Mucosa of gallbladder (tissue), 1 donor: ENCODE results near the gene NAA38. TPM values are rescaled to one million over a fixed set of nuclear protein-coding genes. Genes with fewer than 3 reads are reported as not detected.
"Not testable (repeated sequence)": the region's sequence is repeated elsewhere in the genome, so short reads cannot be mapped to it uniquely, and the experiment has no call there.

ENCODE experiments used
- DNase-seq: peaks from one replicate; pipeline ENCODE4 v3.0.0-alpha.2; 2020; ENCODE audit warnings: low spot score
- total RNA-seq: library from RNA; stranded (reverse); gene quantifications from one replicate; pipeline ENCODE4 v1.2.1, GENCODE V29; 2021
- donor health status: DM: no; HTN: no; CAD: no.

The NAA38 gene
- total RNA-seq, 1 donor from 2014 or later: 79.0 TPM

DNA sequence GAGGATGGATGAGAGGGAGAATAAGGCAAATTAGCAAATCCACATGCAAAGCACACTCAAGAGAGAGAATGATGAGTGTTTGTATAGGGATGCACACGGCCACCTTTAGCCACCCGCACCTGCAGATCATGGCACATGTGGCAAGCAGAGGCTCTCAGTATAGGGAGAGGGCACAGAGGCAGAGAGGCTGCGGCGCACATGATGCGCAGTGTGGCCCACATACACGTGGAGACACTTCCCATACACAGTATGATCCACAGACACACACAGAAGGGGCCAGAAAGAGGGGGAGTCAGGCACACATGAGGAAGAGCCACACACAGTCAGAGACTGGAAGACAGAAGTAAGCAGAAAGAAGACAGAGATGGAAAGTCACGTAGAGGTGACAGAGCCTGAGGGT, 24.7 kb upstream of the NAA38 start:
- DNase-seq: no peak

DNA sequence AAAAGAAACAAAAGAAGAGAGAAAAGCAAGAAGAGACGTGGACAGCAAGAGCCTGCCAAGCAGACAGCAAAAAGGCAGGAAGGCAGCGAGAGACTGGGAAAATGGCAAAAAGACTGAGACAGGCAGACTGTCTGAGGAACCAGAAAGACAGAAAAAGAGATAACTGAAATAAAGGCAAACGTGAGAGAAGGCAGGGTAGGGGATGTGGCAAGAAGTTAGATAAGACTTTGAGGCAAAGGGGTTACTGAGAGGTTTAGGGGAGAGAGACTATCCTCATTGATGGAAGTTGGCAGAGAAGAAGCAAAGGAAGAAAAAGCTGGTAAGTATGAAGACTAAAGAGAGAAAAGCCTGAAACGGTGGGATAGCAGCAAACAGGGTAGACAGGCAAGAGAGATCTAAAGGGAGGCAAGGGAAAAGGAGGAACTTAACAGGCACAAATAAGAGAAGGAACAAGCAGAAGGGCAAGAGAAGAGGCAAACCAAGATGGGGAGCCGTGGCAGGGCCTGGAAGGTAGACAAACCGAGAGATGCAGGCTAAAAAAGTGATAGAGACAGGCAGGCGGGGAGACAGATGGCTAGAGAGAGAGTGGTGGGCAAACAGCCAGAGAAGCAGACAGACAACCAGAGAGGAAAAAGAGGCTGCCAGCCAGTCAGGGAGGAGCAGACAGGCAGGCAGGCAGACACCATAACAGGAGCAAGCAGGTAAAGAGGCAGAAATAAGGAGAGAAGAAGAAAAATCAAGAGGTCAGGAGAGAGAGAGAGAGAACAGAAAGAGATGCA, 24.1 kb upstream of the NAA38 start:
- no peak for DNase-seq

GRCh38 chr17:7880076-7880868, 22.9 kb upstream of the NAA38 start:
- DNase-seq: no peak

GRCh38 chr17:7878234-7878633, 20.9 kb upstream of the NAA38 start:
- no peak for DNase-seq

GRCh38 chr17:7875804-7876370, 18.5 kb upstream of the NAA38 start:
- no peak for DNase-seq

DNA sequence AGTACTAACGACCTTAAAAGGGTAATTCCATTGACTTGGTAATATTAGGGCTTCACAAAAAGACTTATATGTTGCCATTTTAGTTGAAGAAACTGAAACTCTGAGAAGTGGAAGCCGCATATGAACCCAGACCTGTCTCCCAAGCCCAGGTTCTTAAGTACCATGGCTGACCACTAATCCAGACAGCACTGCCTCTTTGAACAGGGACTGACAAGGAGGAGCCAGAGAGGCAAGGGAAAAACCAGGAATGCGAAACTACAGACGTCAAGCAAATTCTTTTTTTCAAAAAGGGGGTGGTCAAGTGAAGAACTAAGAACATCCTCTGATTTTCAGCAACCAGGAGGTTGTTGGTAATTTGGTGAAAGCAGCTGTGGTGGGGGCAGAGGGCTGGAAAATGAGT, 15.7 kb upstream of the NAA38 start:
- DNase-seq: no peak

- DNase-seq: no peak
These were observed 10.5 kb upstream of the NAA38 start for GRCh38 chr17:7867881-7868329.

DNA sequence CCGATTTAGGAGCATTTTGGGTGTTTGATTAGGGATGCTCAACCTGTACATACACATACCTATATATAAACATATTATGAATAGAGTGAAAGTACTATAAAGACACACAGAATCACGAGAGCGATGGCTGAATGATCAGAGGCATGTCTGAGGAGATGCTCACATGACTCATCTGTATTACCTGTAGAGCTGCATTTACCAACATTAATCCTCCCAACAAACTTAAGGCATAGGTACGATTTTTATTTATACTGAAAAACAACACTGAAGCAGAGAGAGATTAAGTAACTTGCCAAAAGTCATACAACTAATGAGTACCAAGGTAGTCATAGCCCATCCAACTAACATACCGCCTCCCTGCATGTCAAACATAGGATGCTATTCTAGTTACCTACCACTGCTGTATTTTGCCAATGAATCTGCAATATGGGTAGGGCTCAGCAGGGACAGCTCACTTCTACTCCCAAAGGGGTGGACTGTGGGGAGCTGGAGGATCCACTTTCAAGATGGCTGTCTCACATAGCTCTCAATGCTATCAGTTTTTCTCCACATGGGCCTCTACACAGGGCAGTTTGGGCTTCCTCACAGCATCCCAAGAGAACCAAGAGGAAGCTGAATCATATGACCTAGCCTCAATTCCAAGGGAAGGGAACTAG, 7.8 kb upstream of the NAA38 start:
- no peak for DNase-seq

DNA sequence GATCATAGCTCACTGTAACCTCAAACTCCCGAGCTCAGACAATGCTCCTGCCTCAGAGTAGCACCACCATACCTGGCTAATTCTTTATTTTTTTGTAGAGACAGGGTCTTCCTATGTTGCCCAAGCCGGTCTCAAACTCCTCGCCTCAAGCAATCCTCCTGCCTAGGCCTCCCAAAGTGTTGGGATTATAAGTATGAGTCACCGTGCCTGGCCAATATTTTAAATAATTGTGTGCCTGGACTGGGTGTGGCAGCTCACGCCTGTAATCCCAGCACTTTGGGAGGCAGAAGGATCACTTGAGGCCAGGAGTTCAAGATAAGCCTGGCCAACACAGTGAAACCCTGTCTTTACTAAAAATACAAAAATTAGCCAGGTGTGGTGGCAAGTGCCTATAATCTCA, 7.0 kb upstream of the NAA38 start:
- DNase-seq: not testable (repeated sequence)

- DNase-seq: no peak
These were observed 5.5 kb upstream of the NAA38 start for GRCh38 chr17:7862692-7863437.

DNA sequence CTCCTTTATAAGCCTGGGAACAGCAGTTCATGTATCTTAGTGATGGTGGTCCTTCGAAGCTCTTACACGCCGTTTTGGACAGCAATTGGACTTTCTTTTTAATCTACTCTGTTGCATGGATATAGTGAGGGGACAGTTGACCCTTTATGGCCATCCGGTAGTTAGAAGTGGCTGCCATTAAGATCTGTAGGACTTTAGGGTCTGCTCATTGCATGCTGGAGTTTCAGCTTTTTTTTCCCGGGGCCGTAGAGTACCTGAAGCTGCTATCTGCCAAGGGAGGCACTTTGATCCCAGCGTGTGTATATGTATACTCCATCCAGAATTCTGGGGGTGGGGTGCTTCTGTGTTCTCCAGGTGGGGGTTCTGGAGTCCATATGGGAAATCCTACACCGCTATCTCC, 1.7 kb upstream of the NAA38 start:
- no peak for DNase-seq

- no peak for DNase-seq
These were observed 1.1 kb upstream of the NAA38 start for GRCh38 chr17:7858522-7858810.

DNA sequence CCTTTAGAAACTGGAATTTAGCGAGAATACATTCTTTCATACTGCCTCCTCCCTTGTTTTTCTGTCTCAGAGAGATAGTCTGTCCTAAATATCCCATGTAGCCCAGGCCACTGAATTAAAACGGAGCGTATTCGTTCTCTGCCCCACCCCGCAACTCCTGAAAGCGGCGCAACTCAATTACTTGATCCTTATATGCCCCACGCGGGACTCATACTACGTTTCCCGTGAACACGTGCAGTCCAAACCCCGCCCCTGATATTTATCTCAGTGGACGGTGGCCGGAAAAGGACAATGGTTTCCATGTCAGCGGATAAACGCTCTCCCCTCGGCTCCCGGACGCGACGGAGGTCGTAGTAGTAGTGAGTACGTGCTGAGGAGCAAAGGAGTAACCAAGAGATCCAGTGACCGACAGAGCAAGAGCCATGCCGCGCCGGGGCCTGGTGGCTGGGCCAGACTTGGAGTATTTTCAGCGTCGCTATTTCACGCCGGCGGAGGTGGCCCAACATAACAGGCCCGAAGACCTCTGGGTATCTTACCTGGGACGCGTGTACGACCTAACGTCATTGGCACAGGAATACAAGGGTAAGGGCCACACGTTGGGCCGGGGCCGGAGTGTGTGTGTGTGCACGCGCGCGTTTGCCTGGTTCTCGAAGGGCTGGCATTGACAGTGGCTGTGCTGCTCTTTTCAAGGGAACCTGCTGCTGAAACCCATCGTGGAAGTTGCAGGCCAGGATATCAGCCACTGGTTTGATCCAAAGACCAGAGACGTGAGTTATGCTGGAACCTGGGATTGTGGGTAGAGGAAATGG, 558 bp upstream of the NAA38 start, which contains the start of gene CYB5D1:
Gene CYB5D1 (plus strand): TSS at position 291 of the 809 bp plus-strand sequence. CDS start 132 bp downstream, at position 423.
- peak; percentile 95 for DNase-seq

DNA sequence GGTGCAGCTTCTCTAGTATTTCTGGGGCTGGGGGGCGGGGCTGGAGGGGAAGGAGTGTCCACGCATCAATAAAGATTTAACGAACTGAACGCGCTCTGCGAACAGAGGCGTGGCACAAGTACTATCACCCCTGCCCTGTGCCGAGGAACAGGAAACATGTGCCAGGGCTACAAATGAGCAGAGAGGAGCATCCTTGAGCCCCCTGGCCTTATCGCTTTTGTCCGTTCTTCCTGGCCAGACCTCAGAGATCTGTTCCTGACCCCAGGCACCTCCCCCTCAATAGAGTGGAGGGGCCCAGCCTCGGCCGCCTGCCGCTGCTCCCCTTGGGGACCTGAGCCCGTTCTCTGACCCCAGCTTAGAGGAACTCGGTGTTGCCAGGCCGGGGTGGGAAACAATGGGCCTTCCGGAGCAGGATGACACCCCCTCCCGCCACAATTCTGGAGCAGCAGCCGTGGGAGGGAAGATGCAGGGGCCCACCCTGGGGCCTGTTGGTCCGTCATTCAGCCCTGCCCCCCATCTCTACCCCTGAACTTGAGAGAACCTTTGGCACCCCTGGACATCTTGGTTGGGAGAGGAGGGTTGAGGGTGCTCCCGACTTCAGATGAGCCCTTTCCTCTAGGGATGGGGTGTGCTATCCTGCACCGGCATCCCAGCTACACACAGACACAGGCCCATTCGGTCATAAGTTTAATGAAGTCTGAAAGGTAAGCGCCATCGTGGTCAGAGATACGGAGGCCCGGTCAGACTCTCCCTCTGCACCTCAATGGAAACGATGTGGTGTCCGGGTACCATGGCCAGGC, 1.1 kb downstream of the NAA38 start:
- no peak for DNase-seq

DNA sequence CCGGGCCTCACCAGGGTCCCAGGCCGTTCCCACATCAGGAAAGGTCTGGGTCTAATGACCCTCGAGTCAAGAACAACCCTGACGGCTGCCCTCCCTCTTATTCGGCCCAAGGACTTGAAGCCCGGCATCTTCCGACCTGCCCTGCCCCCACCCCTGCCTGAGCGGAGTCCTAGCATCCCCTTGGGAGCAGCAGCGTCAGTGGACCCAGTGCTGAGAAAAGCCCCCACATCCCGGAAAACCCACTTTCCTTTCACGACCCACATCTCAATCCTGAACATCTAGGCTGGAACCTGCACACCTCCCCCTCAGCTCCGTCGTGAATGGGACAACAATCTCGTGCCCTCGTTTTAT, 1.7 kb downstream of the NAA38 start:
- no peak for DNase-seq

GRCh38 chr17:7854851-7855659, 2.3 kb downstream of the NAA38 start, which contains the start of gene TMEM88:
Gene TMEM88 (plus strand): TSS chr17:7855066. CDS start chr17:7855075, 9 bp downstream.
- DNase-seq: no peak

DNA sequence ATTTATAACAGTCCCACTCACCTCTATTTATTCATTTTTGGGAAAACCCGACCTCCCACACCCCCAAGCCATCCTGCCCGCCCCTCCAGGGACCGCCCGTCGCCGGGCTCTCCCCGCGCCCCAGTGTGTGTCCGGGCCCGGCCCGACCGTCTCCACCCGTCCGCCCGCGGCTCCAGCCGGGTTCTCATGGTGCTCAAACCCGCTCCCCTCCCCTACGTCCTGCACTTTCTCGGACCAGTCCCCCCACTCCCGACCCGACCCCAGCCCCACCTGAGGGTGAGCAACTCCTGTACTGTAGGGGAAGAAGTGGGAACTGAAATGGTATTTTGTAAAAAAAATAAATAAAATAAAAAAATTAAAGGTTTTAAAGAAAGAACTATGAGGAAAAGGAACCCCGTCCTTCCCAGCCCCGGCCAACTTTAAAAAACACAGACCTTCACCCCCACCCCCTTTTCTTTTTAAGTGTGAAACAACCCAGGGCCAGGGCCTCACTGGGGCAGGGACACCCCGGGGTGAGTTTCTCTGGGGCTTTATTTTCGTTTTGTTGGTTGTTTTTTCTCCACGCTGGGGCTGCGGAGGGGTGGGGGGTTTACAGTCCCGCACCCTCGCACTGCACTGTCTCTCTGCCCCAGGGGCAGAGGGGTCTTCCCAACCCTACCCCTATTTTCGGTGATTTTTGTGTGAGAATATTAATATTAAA, 3.1 kb downstream of the NAA38 start:
- DNase-seq: no peak

GRCh38 chr17:7853691-7854038, 3.7 kb downstream of the NAA38 start:
- DNase-seq: no peak
